Mucosa of descending colon (tissue), 3 donors: Measurements from ENCODE around the gene ACTL9. TPM values are rescaled to one million over a fixed set of nuclear protein-coding genes. Genes with fewer than 3 reads are reported as not detected.
"Not testable (repeated sequence)": the region's sequence is repeated elsewhere in the genome, so short reads cannot be mapped to it uniquely, and the experiment has no call there.

Experiments
- ATAC-seq: fragments of 200-7000 bp; cut with Tn5 transposase; one replicate; pipeline ENCODE4 v1.9.1; 2020; ENCODE audit warnings: mild to moderate bottlenecking, moderate library complexity
- DNase-seq, 3 donors: peaks; one replicate each; pipeline ENCODE4 v3.0.0-alpha.2; 2020
- H3K36me3 ChIP-seq: fragments of 200-600 bp; one replicate; pipeline ENCODE4 v1.8.0; 2021; ENCODE audit warnings: low read depth, mild to moderate bottlenecking
- H3K4me1 ChIP-seq: fragments of 200-600 bp; one replicate; pipeline ENCODE4 v1.8.0; 2021; ENCODE audit warnings: low read depth, mild to moderate bottlenecking
- H3K4me3 ChIP-seq: fragments of 200-600 bp; one replicate; pipeline ENCODE4 v1.8.0; 2021; ENCODE audit warnings: mild to moderate bottlenecking
- H3K9me3 ChIP-seq: fragments of 200-600 bp; one replicate; pipeline ENCODE4 v1.8.0; 2021; ENCODE audit warnings: mild to moderate bottlenecking
- intact Hi-C, 2 donors: fragments of 100-400 bp; cut with DNase I in 1 of 2; cut with micrococcal nuclease in 1 of 2; formaldehyde crosslinking; loops; one replicate each; pipeline versions ENCODE4 v1.11.0 to v1.11.1; 2022; cut with DNase I, micrococcal nuclease
- total RNA-seq, 3 donors: library from RNA; stranded (reverse); fragmentation: NEBNext Ultra II Directional in 2 of 3; extraction: Animal tissue kit (Norgen Biotek cat#: 25700) in 2 of 3; gene quantifications; one replicate each; pipeline versions ENCODE4 v1.2.1 to v1.2.4, GENCODE V29; 2021 to 2023
- TF ChIP-seq, protein P1 (sequence below): fragments of 200-600 bp; IDR thresholded peaks from one replicate; pipeline ENCODE4 v1.8.0; 2022; ENCODE audit warnings: antibody characterized with exemption, mild to moderate bottlenecking
- donor health status: DM: no; HTN: no; CAD: no; lungs with moderate emphysema.
- donor health status: DM: no; HTN: no; CAD: no.
- donor health status: DM: no; HTN: yes; CAD: no.

Gene ACTL9
- total RNA-seq, 3 donors from 2014 or later: not detected

DNA sequence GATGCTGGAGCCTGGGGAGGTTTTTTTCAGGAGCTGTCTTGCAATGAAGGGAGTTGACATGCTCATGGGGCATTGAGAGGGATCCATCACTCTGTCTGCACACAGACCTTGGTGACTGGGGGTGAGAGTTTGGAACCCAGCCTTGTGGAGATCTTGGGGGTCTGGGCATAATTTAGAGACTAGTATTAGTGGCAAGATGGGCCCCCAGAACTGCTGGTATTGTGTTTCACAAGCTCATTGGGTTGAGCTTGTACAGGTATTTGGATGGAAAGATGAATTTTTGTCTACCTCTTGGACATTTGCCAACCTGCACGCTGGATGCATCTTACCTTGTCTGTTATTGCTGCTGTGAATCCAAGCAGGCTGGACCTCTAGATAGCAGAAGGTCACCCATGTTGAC is 22.7 kb upstream of the ACTL9 start, which contains the start of gene OR2Z1:
OR2Z1 (plus strand) TSS at position 301 of the 400 bp plus-strand sequence. CDS start 9,395 bp downstream, outside the sequence.
- no peaks in the 10 kb centered on the region for H3K9me3 ChIP-seq
- H3K4me1 ChIP-seq: no peaks in the 10 kb centered on the region
- H3K4me3 ChIP-seq: no peak within 1 kb of the TSS
- no peaks in the 10 kb centered on the region for H3K36me3 ChIP-seq
- TF ChIP-seq, protein P1, sequence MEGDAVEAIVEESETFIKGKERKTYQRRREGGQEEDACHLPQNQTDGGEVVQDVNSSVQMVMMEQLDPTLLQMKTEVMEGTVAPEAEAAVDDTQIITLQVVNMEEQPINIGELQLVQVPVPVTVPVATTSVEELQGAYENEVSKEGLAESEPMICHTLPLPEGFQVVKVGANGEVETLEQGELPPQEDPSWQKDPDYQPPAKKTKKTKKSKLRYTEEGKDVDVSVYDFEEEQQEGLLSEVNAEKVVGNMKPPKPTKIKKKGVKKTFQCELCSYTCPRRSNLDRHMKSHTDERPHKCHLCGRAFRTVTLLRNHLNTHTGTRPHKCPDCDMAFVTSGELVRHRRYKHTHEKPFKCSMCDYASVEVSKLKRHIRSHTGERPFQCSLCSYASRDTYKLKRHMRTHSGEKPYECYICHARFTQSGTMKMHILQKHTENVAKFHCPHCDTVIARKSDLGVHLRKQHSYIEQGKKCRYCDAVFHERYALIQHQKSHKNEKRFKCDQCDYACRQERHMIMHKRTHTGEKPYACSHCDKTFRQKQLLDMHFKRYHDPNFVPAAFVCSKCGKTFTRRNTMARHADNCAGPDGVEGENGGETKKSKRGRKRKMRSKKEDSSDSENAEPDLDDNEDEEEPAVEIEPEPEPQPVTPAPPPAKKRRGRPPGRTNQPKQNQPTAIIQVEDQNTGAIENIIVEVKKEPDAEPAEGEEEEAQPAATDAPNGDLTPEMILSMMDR: no peak
- no peak for ATAC-seq
- intact Hi-C loops: no loop called here
- DNase-seq: no peak

DNA sequence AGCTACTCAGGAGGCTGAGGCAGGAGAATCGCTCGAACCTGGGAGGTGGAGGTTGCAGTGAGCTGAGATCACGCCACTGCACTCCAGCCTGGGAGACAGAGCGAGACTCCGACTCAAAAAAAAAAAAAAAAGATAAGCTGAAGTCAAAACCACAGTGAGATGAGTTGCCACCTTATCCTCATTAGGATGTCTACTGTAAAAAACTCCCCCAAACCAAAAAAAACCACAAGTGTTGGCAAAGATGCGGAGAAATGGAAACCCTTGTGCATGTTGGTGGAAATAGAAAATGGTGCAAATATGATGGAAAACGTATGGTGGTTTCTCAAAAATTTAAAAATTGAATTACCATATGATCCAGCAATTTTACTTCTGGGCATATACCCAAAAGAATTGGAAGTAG is 11.7 kb upstream of the ACTL9 start:
- ATAC-seq, H3K9me3 ChIP-seq, H3K4me3 ChIP-seq, H3K4me1 ChIP-seq, DNase-seq, intact Hi-C loops, H3K36me3 ChIP-seq: not testable (repeated sequence)

DNA sequence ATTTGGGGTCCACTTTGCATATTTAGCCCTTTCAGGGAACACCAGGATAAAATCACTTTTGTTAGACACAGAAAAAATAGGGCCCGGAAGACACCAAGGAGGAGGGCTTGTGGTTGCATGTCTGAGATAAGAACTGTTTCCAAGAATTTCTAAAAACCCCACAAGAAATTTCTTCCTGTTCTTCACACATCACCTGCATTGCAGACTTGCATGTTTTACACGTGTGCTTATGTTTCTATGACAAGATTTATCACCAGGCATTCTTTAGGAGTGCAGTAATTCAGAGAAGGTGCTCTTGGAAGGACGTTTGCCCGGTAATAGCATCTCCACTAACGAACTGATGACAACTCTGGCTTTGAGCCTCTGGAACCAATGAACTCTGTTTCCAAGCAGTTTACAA is 7.1 kb upstream of the ACTL9 start:
- TF ChIP-seq, protein P1: no peak
- no peaks in the 10 kb centered on the region for H3K9me3 ChIP-seq
- no peaks in the 10 kb centered on the region for H3K36me3 ChIP-seq
- intact Hi-C loops: no loop called here
- no peak for DNase-seq
- H3K4me3 ChIP-seq: no peak overlapping the region
- H3K4me1 ChIP-seq: no peaks in the 10 kb centered on the region
- ATAC-seq: no peak

DNA sequence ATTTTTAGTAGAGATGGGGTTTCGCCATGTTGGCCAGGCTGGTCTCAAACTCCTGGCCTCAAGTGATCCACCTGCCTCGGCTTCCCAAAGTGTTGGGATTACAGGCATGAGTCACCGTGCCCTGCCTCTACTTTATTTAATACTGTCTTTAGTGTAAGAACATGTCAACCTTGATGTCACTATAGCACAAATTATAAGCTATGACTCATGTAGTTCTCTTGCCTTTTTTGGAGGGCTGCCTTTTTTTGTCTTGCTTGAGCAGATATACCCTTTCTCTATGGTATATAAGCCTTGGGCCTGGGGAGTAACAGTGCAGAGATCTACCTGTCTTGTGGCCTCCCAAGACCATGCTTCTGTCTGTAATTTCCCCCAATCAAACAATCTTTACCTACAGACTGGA is 6.7 kb upstream of the ACTL9 start:
- H3K9me3 ChIP-seq, intact Hi-C loops, ATAC-seq, H3K4me1 ChIP-seq, H3K36me3 ChIP-seq, DNase-seq, H3K4me3 ChIP-seq: not testable (repeated sequence)

DNA sequence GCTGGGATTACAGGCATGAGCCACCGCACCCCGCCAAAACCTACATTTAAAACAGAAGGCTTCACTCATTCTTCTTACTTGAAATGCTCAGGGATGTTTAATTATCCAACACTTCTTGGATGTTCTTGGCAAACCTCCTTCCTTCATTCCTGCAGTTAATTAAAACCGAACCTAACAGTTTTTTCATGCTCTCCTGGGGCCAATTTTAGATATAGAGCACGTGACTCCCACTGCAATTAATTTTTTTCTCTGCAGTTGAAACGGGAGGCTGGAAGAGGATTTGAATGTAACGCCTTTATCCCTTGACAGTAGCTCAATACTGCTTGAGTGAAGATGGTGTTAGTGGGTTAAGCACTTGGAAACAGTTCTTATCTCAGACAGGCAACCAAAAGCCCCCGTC is 4.6 kb upstream of the ACTL9 start:
- intact Hi-C loops: no loop called here
- Histone ChIP-seq H3K4me3 (no peak overlapping the region), H3K9me3 (no peaks in the 10 kb centered on the region), H3K36me3 (no peaks in the 10 kb centered on the region), H3K4me1 (no peaks in the 10 kb centered on the region)
- DNase-seq (no peak), ATAC-seq (no peak)
- TF ChIP-seq, protein P1: no peak

DNA sequence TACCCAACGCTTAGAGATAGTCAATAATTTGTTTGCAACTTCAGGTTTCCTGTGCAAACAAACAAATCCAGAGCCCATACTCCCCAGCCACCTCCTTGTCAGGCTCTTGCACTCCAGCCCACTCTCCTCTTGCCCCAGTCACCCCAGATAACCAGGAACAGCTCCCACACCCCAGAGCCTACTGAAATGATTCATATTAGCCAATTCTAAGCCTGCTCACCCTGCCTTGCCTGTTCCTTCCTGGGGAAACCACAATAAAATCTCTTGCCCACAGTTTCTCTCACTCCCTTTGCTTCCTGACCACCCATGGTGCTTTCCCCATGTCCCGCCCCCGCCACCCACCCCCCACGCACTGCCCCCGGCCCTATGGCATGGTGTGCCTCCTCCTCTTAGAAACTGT is 3.8 kb upstream of the ACTL9 start:
- intact Hi-C loops: no loop called here
- no peak overlapping the region for H3K4me3 ChIP-seq
- TF ChIP-seq, protein P1: no peak
- ATAC-seq (no peak), DNase-seq (no peak)
- no peaks in the 10 kb centered on the region for H3K36me3 ChIP-seq
- no peaks in the 10 kb centered on the region for H3K4me1 ChIP-seq
- H3K9me3 ChIP-seq: no peaks in the 10 kb centered on the region

DNA sequence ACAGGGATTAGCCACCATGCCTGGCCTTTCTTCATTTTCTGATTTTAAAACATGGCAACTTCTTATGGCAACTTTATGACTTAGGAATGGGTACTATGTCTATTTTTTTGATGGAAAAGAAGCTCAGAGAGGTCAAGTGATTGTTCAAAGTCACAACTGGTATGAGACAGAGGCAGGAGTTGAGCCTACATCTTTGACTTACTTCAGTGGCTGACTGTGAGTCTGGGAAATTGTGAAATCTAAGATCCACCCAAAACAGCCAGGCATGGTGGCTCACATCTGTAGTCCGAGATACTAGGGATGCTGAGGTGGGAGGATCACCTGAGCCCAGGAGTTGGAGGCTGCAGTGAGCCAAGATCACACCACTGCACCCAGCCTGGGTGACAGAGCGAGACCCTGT is 2.4 kb upstream of the ACTL9 start:
- DNase-seq (no peak), ATAC-seq (no peak)
- no peak overlapping the region for H3K4me3 ChIP-seq
- no peaks in the 10 kb centered on the region for H3K36me3 ChIP-seq
- no peaks in the 10 kb centered on the region for H3K9me3 ChIP-seq
- no peaks in the 10 kb centered on the region for H3K4me1 ChIP-seq
- intact Hi-C loops: no loop called here
- TF ChIP-seq, protein P1: no peak
